ENCODE data around the gene SUGCT.

DNA sequence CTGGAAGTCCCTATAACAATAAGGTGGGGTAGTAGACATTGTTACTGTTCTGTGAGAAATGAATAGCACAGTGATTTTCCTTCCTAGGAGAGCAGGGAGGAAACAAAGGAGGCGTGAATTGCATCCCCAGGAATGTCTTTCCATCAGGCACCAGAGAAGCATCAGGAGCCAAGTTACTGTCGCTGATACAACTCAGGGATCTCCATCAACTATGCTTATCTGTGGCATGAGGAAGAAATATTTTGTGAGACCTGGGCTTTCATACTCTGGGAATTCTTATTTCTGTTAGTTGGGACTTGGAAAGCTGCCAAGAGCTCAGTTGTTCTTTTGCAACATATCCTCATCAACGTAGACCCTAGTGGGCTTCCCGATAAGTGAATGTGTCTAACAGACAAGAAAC lies 622.3 kb downstream of the SUGCT start:
- TF ChIP-seq, protein P1, sequence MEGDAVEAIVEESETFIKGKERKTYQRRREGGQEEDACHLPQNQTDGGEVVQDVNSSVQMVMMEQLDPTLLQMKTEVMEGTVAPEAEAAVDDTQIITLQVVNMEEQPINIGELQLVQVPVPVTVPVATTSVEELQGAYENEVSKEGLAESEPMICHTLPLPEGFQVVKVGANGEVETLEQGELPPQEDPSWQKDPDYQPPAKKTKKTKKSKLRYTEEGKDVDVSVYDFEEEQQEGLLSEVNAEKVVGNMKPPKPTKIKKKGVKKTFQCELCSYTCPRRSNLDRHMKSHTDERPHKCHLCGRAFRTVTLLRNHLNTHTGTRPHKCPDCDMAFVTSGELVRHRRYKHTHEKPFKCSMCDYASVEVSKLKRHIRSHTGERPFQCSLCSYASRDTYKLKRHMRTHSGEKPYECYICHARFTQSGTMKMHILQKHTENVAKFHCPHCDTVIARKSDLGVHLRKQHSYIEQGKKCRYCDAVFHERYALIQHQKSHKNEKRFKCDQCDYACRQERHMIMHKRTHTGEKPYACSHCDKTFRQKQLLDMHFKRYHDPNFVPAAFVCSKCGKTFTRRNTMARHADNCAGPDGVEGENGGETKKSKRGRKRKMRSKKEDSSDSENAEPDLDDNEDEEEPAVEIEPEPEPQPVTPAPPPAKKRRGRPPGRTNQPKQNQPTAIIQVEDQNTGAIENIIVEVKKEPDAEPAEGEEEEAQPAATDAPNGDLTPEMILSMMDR (conservative IDR thresholded peaks at IDR 0.05; ENCODE audit: low read length), result no peak
- no peak for TF ChIP-seq EZH2phosphoT487 (IDR thresholded peaks at IDR 0.05; ENCODE audit: borderline replicate concordance)
